ENCODE results near the gene CAMK2G.

CAMK2G gene

GRCh38 chr10:73884017-73884416 lies 9.7 kb upstream of the CAMK2G start:
- no peak overlapping the region for H3K4me3 ChIP-seq (ENCODE audit: low read depth, low read length)

- no peak overlapping the region for H3K4me3 ChIP-seq (ENCODE audit: low read depth, low read length)
These were observed 7.0 kb upstream of the CAMK2G start for GRCh38 chr10:73881221-73881919.

DNA sequence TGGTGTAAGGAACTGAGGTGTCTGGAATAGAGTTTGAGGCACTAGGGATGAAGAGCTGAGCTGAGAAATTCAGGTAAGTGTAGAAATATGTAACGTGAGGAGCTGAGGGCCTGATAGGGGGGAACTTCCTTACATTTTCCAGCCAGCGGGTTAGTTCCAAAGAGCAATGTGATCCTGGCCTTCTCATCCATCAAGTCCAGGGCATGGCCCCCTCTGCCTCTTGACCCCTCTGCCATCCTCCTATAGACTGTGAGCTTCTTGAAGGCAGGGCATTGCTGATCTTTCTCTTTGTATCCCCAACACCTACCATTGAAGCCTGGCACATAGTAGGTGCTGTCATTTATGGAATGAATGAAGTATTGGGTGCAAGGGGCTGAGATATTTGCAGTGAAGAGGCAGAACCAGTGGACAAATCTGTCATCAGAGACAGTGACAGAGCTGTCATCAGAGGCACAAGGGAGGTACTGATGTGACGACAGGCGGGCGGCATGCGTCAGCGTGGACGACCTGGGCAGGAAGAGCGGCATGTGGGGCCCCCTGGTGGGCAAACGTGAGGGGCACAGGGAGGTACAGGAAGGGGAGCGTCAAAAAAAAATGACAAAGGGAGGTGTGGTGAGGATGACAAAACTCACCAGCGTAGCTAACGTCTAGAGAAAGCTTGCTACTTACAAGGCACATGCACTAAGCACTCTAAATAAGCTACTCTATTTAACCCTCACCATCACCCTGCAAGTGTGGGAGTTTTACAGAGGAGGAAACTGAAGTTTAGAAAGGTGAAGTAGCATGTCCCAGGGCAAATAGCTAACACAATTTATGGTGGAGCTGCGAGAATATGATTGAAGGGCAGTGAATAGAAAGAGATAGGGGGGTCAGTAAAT lies 5.2 kb upstream of the CAMK2G start:
- no peak overlapping the region for H3K4me3 ChIP-seq (ENCODE audit: low read depth, low read length)

- H3K4me3 ChIP-seq (ENCODE audit: low read depth, low read length), result no peak overlapping the region
These were observed 4.0 kb upstream of the CAMK2G start for GRCh38 chr10:73878365-73878764.

DNA sequence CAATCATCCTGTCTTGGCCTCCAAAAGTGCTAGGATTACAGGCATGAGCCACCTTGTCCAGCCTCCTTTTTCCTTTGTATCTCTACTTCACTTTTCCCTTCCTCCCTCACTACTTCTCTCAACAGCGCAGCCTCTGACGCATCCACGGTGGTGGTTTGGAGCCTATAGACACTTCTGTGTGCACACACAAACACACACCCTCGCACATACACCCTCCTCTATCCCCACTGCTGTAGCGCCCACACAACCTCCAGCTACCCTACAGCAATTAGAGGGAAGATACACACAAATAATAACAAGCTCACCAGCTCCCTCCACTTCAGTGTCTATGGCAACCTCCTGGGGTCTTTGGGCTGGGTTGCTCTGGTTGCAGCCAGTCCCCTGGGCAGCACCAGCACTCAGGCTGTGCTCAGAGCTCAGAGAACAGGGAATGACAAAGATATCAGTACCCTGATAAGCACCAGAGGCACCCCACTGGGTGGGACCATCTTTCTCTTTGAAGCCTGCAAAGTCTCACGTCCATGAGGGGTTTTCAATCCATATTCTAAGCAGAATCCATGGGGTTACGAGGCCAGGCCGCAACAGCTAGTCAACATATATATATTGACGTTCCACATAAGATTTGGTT lies 3.3 kb upstream of the CAMK2G start:
- no peak overlapping the region for H3K4me3 ChIP-seq (ENCODE audit: low read depth, low read length)

- no peak overlapping the region for H3K4me3 ChIP-seq (ENCODE audit: low read depth, low read length)
These were observed 2.6 kb upstream of the CAMK2G start for GRCh38 chr10:73876971-73877370.

DNA sequence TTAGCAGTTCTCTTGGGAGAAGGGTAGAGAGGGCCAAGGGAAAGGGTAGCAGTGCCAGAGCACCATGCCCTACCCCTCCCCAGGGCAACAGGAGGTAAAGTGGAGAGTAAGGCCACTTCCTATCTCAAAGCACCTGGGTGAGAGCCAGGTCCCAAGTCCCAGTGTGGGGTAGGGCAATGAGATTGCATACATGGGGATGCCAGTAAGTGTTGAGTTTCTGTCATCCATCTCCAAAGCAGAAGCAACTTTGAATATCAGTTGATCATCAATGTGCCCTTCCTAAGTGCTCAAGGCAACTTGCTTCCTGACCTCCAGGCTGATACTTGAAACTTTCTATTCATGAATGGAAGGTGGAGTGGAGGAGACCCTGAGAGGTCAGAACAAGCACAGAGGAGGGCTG lies 2.2 kb upstream of the CAMK2G start:
- no peak overlapping the region for H3K4me3 ChIP-seq (ENCODE audit: low read depth, low read length)

DNA sequence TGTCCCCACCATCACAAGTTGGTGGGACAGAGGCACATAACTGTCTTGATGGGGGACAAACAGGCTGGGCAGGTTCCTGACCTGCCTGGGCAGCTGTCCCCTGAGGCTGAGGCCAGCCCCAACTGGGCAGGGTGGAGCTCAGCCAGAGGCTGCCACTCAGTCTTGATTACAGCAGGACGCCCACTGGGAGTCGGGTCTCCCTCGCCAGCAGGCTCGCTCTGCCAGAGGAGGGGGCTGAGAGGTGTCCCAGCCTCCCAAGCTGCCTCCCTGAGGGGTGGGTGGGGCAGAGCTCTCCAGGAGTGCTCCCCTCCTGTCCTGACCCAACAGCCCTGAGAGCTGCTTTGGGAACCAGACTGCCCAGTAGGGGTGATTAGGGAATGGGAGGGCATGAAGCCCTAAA lies 1.8 kb upstream of the CAMK2G start:
- H3K4me3 ChIP-seq (ENCODE audit: low read depth, low read length), result no peak overlapping the region

- H3K4me3 ChIP-seq (ENCODE audit: low read depth, low read length), result no peak overlapping the region
These were observed 752 bp upstream of the CAMK2G start for GRCh38 chr10:73875139-73875475.

- peak overlapping the region; percentile 73 for H3K4me3 ChIP-seq (ENCODE audit: low read depth, low read length)
These were observed 528 bp downstream of the CAMK2G start for GRCh38 chr10:73873838-73874215.

- H3K4me3 ChIP-seq (ENCODE audit: low read depth, low read length), result peak overlapping the region; percentile 30
These were observed 1.1 kb downstream of the CAMK2G start for GRCh38 chr10:73873142-73873837.

GRCh38 chr10:73872190-73872710 lies 2.1 kb downstream of the CAMK2G start:
- H3K4me3 ChIP-seq (ENCODE audit: low read depth, low read length), result no peak overlapping the region

- no peak overlapping the region for H3K4me3 ChIP-seq (ENCODE audit: low read depth, low read length)
These were observed 2.8 kb downstream of the CAMK2G start for GRCh38 chr10:73871295-73872189.

DNA sequence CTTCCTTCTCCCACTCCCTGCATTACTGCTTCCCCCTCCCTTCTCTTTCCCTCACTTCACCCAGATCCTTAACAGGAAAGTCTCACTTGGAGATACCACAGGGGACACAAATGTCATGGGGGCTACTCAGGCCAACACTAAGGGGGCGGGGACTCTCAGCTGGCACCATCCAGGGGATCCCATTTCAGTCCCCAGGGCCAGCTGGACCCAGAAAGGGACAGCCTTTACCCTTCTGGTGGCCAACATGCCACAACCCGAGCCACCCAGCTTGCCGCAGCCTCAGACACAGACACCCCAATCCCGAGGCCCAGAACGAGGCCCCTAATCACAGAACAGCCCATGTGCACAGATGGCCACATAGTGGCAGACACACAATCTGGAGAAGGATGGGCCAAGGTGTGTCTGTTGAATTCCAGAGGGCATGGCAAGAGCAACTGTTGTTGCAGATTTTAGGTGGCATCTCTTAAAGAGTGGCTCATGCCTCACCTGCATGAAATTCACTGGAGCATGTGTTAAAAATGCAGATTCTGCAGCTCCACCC lies 5.6 kb downstream of the CAMK2G start:
- no peak overlapping the region for H3K4me3 ChIP-seq (ENCODE audit: low read depth, low read length)

DNA sequence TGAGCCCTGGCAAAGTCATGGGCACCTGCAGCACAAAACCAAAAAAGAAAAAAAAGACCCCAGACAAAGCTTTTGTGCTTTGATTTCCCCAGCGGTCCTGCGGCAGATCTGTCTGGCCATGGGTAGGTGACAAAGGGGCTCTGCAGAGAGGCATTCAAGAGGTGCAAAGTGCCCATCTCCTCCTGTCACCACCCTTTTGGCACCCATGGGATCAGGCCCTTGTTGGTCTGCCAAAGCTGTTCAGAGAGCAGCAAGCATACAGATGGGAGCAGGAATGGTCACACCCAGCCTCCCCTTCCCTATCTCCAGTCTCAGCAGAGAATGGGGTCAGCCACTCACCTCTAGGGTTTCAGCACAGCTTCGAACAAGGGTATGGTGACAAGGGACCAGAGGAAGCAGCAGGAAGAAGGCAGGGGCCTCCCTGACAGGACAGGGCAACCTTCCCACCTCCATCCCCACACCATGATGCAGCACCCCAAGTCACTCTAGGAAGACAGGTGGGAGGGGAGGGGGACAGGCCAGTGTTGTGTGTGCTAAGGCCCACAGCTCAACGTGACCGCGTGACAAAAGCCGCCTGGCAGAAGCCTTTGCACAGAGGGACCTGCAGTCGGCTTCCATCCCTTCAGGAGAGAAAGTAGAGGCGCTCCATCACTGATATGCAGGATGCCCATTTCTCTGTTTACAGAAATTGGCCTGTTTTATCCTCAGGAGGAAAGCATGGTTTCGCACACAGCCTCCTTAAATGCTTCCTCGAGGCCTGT lies 6.3 kb downstream of the CAMK2G start:
- no peak overlapping the region for H3K4me3 ChIP-seq (ENCODE audit: low read depth, low read length)

- H3K4me3 ChIP-seq (ENCODE audit: low read depth, low read length), result no peak overlapping the region
These were observed 7.1 kb downstream of the CAMK2G start for GRCh38 chr10:73867126-73867807.

DNA sequence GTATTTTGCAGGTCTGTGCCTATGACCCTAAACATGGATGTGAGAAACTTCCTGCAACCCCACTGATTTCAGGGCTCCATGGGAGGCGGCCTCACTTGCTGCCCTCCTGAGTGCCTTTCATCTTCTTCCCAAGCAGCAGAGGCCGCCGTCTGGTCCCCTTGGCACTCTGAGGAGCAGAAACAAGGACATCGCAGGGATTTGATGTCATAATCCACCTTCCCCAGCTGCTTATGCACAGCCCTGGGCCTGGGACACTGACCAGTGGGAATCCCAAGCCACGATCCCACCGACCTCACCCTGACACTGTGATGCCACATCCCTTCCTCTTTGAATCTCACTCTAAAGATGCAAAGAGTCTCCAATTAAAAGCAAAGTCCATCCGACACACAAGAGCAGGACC lies 7.7 kb downstream of the CAMK2G start:
- no peak overlapping the region for H3K4me3 ChIP-seq (ENCODE audit: low read depth, low read length)

Measured in iPS-11a (cell line).